Stimulated activated naive CD4-positive, alpha-beta T cell (primary cell): ENCODE results near the gene FAT1.

Source experiments
- DNase-seq, 6 experiments: peaks; one replicate each; lab custom pipeline; 2025; lab: John Stamatoyannopoulos, UW

The FAT1 gene

GRCh38 chr4:186619088-186619487, 104.6 kb downstream of the FAT1 start:
- DNase-seq = no peak

DNA sequence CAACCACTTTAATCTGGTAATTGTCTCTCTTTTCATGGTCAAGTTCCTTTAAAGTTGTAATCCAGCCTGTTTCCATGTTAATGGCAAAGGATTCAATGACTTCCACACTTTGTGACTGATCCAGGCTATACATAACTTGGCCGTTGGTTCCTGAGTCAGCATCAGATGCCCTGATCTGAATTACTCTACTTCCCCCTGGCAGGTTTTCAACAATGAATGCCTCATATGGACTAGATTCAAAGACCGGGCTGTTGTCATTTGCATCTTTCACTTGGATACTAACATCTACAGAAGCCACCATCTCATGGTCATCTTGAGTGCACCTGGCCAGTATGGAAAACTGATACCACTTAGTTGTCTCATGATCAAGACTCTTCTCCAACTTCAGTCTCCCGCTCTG, 105.7 kb downstream of the FAT1 start:
- DNase-seq = no peak

DNA sequence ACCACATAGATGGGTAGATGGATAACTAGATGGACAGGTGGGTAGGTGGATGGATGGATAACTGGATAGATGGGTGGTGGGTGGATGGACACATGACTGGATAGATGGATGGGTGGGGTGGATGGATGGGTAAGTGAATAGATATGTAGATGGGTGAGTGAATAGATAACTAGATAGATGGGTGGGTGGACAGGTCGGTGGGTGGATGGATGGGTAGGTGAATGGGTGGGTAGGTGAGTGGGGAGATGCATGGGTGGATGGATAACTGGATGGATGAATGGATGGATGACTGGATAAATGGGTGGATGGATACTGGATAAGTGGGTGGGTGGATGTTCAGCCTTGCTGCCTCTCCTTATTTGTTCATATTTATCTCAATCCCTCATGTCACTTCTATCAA, 116.2 kb downstream of the FAT1 start:
- no peak for DNase-seq

DNA sequence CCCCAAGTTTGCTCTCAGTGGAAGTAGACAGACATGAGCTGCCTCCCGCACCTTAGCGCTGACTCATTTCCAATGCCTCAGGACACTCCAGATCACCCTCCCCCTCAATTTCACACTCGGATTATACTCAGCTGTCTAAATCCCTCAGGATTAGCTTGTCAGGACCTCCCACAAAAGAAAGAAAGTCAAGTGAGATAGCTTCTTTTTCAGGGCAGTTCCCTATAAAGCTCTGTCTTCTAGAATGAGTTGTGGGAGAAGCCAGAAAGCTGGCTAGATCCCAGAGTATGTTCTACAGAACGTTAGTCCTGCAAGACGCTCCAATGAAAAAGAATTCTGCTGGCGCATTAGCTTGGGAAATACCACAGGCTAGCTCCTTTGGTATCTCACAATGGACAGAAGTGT, 117.1 kb downstream of the FAT1 start:
- no peak for DNase-seq

DNA sequence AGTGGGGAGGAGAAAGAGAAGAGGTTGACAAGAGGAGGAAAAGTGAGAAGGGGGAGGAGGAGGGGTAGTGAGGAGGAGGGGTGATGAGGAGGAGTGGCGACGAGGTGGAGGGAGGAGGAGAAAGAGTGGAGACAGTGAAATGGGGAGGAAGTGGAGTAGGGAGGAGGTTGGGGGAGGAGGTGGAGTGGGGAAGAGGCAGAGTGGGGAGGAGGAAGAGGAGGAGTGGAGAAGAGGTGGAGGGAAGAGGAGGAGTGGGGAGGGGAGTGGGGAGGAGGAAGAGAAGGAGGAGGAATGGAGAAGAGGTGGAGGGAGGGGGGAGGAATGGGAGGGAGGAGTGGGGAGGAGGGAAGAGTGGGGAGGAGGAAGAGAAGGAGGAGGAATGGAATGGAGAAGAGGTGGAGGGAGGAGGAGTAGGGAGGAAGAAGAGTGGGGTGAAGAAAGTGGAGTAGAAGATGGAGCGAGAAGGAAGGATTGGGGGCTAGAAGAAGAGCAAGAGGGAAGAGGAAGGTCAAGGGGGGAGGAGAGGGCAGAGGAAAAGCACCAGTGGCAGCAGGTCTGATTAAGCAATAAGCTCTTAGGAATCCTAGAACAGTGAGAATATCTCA, 118.3 kb downstream of the FAT1 start:
- DNase-seq = no peak

GRCh38 chr4:186604124-186604807, 119.4 kb downstream of the FAT1 start:
- DNase-seq = no peak

DNA sequence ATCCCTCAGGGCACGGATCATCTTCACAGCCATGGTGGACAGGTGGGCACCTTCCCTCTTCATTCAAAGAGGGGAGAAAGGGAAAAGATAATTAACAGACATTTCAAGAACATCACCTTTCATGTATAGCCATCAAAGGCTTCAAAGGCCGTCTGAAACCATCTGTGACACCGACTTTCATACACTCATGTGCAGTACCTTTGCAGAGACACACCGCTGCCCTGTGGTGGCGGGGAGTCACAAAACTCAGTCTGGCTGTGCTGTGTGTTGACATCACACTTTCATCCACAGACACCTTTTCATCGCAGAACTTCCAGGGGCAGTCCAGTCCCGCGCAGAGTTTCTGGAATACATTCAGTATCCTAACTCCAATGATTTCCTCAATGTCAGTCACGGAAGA, 120.7 kb downstream of the FAT1 start:
- no peak for DNase-seq

DNA sequence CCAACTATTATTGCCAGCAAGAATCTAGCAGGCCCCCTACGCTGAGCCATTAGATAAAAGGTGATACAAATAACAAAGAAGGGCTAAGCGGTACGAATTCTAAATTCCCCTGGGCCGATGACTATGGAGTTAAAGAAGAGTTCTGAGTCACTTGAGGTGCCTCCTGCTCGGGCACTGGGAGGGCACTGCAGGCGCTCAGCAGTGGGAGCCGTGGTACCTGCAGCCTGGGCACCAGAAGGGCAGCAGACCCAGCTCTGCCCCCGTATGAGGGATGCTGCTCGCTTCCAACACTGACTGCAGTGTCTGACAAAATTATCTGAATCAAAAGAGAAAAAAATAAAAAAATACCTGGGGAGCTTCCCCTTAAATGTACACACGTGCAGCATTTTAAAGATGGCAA, 124.2 kb downstream of the FAT1 start:
- no peak for DNase-seq

- no peak for DNase-seq
Measured at GRCh38 chr4:186598686-186599085, 125.0 kb downstream of the FAT1 start.

- no peak for DNase-seq
Measured at GRCh38 chr4:186596850-186597390, 126.7 kb downstream of the FAT1 start.

- no peak for DNase-seq
Measured at GRCh38 chr4:186596346-186596745, 127.3 kb downstream of the FAT1 start.

- no peak for DNase-seq
Measured at GRCh38 chr4:186593587-186593973, 130.1 kb downstream of the FAT1 start.

DNA sequence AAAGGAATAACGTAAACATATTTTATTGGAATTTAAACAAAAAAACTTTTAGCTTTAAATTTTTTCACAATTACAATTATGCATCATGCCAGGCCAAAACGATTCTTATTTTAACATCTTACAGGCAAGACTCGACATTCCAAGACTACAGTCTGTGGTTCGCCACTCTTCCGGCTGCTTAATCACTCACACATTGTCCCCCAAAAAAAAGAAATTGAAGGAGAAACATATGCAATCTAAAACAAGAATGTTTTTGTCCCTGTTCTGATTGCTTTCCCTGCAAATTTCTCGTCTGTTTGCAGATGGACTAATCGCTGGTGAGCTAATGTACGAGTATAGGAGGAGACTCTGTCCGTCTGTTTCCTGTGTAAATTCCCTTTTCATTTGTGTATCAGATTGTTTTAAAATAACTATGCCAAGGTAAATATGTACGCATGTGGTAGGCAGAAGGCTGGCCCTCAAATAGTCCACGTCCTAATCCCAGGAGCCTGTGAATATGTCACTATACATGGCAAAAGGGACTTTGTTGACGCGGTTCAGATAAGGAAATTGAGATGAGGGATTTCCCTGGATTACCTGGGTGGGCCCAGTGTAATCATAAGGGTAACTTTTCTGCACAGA, 130.6 kb downstream of the FAT1 start:
- DNase-seq = no peak

- no peak for DNase-seq
Measured at GRCh38 chr4:186592445-186592844, 131.2 kb downstream of the FAT1 start.

GRCh38 chr4:186591651-186592050, 132.0 kb downstream of the FAT1 start:
- DNase-seq = no peak

DNA sequence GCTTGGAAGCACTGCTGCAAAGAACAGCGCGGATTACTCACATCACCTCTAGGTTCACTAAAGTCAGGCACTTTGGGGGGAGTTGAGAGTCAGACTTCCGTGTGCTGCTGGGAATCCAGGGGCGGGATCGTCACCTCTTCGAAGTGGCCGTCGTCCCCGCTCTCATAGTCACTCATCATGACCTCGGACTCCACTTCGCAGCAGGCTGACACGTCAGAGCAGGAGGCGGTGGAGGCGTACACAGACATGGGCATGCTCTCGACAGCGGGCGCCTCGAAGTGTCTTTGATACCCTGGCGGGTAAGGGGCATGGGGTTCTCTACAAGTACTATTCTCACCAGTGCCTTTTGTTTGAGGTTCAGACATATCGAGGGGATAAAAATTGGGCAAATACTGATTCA, 135.2 kb downstream of the FAT1 start:
- no peak for DNase-seq

- DNase-seq = peak; percentile 4 to 50 (median 25)
Measured at GRCh38 chr4:186587416-186588018, 136.1 kb downstream of the FAT1 start.

DNA sequence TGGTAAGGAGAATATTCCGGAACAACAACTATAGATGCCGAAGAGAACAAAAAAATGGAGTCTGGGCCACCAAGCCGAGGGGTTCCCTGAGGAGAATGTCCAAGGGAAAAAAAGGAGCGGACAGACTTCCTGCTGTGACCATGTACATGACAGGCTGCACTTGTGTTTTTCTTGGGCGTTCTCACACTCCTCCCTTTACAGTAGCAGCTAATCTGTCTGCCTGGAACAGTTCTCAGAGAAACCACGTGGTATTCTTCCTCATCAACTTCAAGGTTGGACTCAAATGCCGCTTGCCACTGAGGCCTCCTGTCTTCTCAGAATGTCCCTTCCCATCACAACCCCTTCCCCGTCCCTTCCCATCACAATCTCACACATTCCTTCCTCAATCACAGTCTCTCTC, 137.5 kb downstream of the FAT1 start:
- DNase-seq = no peak

DNA sequence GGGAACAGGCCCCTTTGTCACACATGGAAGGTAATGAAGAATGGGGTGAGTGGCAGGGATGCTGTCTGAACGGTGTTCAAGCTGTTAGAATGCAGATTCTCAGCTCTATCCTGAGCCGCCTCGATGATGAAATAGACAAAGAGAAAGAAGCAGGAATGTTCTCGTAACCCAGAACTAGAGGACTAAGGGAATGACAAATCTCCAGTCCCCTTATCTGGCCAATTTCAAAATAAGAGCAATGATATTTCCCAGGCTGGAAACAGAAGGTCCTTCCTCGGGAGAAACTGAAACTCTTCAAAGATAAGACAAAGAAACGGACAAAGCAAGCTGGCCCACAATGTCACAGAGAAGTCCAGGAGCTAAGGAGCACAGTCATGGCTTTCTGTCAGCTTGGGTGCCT, 138.7 kb downstream of the FAT1 start:
- DNase-seq = no peak

GRCh38 chr4:186581421-186581820, 142.2 kb downstream of the FAT1 start:
- DNase-seq = no peak

- no peak for DNase-seq
Measured at GRCh38 chr4:186580669-186581068, 143.0 kb downstream of the FAT1 start.

- DNase-seq = no peak
Measured at GRCh38 chr4:186570193-186570996, 153.3 kb downstream of the FAT1 start.
